ENCODE data around the gene TMEM184C.

Gene TMEM184C

GRCh38 chr4:147678106-147678505 lies 60.9 kb downstream of the TMEM184C start:
- peaks cover 6 to 12% of the 10 kb centered on the region in 2 experiments for H3K4me1 ChIP-seq (ENCODE audit: control insufficient read depth in 1 of 2, insufficient read depth in 1 of 2, low read depth in 1 of 2, low read length in 1 of 2)
- no peak overlapping the region for H3K4me3 ChIP-seq (ENCODE audit: low read depth in 1 of 2, low read length in 1 of 2)
- H3K9me3 ChIP-seq: no peaks in the 10 kb centered on the region
- H3K27ac ChIP-seq: no peak overlapping the region
- no peaks in the 10 kb centered on the region for H3K27me3 ChIP-seq
- H3K36me3 ChIP-seq: peaks cover 20% of the 10 kb centered on the region
- no peak for TF ChIP-seq CTCF (IDR thresholded peaks at IDR 0.05)

- TF ChIP-seq CTCF (IDR thresholded peaks at IDR 0.05): no peak
- Histone ChIP-seq H3K27ac (no peak overlapping the region), H3K9me3 (no peaks in the 10 kb centered on the region), H3K36me3 (peaks cover 20% of the 10 kb centered on the region), H3K4me1 (ENCODE audit: control insufficient read depth in 1 of 2, insufficient read depth in 1 of 2, low read depth in 1 of 2, low read length in 1 of 2) (peaks cover 9 to 16% of the 10 kb centered on the region in 2 experiments), H3K4me3 (ENCODE audit: low read depth in 1 of 2, low read length in 1 of 2) (no peak overlapping the region), H3K27me3 (no peaks in the 10 kb centered on the region)
Observed at GRCh38 chr4:147678796-147679549, 61.8 kb downstream of the TMEM184C start.

GRCh38 chr4:147682755-147683154 lies 65.6 kb downstream of the TMEM184C start:
- Histone ChIP-seq H3K9me3 (no peaks in the 10 kb centered on the region), H3K36me3 (peaks cover 16% of the 10 kb centered on the region), H3K27ac (peak overlapping the region; percentile 91), H3K4me1 (ENCODE audit: control insufficient read depth in 1 of 2, insufficient read depth in 1 of 2, low read depth in 1 of 2, low read length in 1 of 2) (peaks cover 16 to 19% of the 10 kb centered on the region in 2 experiments), H3K4me3 (ENCODE audit: low read depth in 1 of 2, low read length in 1 of 2) (peak overlapping the region; percentile 81 to 95), H3K27me3 (no peaks in the 10 kb centered on the region)
- no peak for TF ChIP-seq CTCF (IDR thresholded peaks at IDR 0.05)

- Histone ChIP-seq H3K9me3 (no peaks in the 10 kb centered on the region), H3K4me1 (ENCODE audit: control insufficient read depth in 1 of 2, insufficient read depth in 1 of 2, low read depth in 1 of 2, low read length in 1 of 2) (peaks cover 16 to 19% of the 10 kb centered on the region in 2 experiments), H3K36me3 (peaks cover 11% of the 10 kb centered on the region), H3K27me3 (no peaks in the 10 kb centered on the region), H3K4me3 (ENCODE audit: low read depth in 1 of 2, low read length in 1 of 2) (peak overlapping the region; percentile 81 to 95), H3K27ac (peak overlapping the region; percentile 91)
- no peak for TF ChIP-seq CTCF (IDR thresholded peaks at IDR 0.05)
Observed at GRCh38 chr4:147683188-147683591, 66.0 kb downstream of the TMEM184C start.

- no peak for TF ChIP-seq CTCF (IDR thresholded peaks at IDR 0.05)
Observed at GRCh38 chr4:147683717-147684700, 66.8 kb downstream of the TMEM184C start, which contains the start of gene PRMT9. Gene PRMT9, minus strand, starts transcription at chr4:147684163. Its CDS starts 176 bp downstream, at chr4:147683987.

More at GRCh38 chr4:147683717-147684700, 66.8 kb downstream of the TMEM184C start, which contains the start of gene PRMT9:
- H3K4me1 ChIP-seq (ENCODE audit: control insufficient read depth in 1 of 2, insufficient read depth in 1 of 2, low read depth in 1 of 2, low read length in 1 of 2): peaks cover 16 to 19% of the 10 kb centered on the region in 2 experiments
- H3K4me3 ChIP-seq (ENCODE audit: low read depth in 1 of 2, low read length in 1 of 2): peak within 1 kb of the TSS; percentile 81 to 95
- peaks cover 3% of the 10 kb centered on the region for H3K36me3 ChIP-seq
- H3K27me3 ChIP-seq: no peaks in the 10 kb centered on the region
- H3K27ac ChIP-seq: peak within 1 kb of the TSS; percentile 91
- H3K9me3 ChIP-seq: no peaks in the 10 kb centered on the region

All from neutrophil (primary cell).